A549 (cell line): ENCODE measurements around the gene BNIP5. TPM values are rescaled to one million over a fixed set of nuclear protein-coding genes. Genes with fewer than 3 reads are reported as not detected.

ENCODE experiments used
- ATAC-seq, 2 experiments: fragments of 200-7000 bp in 1 of 2; fragments of >200 bp in 1 of 2; cut with Nextera tagmentation in 1 of 2; cut with Tn5 transposase in 1 of 2; 3 replicates each; pipeline versions ENCODE4 v1.8.0 to v1.9.1; 2018 to 2020; ENCODE audit warnings: mild to moderate bottlenecking in 1 of 2, moderate library complexity in 1 of 2
- CTCF ChIA-PET: fragments of 300-600 bp; sonication (Branson Sonifier 250); formaldehyde crosslinking; extraction: SDS; loops from one replicate; lab custom pipeline; 2021; ENCODE audit warnings: antibody characterized with exemption, inconsistent platforms; lab: Yijun Ruan, JAX
- POLR2A ChIA-PET: fragments of 350-600 bp; formaldehyde crosslinking; extraction: SDS; loops from one replicate; lab custom pipeline; 2021; ENCODE audit warnings: antibody characterized with exemption, inconsistent platforms; lab: Yijun Ruan, JAX
- DNase-seq, 2 experiments: peaks; one replicate each; pipeline versions ENCODE4 v3.0.0 to v3.0.0-alpha.2; 2011 to 2016; ENCODE audit warnings: low read depth in 1 of 2, low spot score in 1 of 2
- FAIRE-seq: peaks from 2 replicates; lab custom pipeline; 2011; peaks lifted over from hg19 to GRCh38; lab: Jason Lieb, UNC
- H3K27ac ChIP-seq, 2 experiments: fragments of >200 bp; sonication (Bioruptor Twin); formaldehyde crosslinking; 3 replicates each; pipeline ENCODE4 v1.5.1; 2016 to 2017
- H3K4me1 ChIP-seq: fragments of >200 bp; sonication (Bioruptor Twin); formaldehyde crosslinking; 3 replicates; pipeline ENCODE4 v1.6.1; 2016
- H3K4me2 ChIP-seq: fragments of >200 bp; sonication (Bioruptor Twin); formaldehyde crosslinking; 3 replicates; pipeline ENCODE4 v1.6.1; 2016
- H3K4me3 ChIP-seq: fragments of >200 bp; sonication (Bioruptor Twin); formaldehyde crosslinking; 3 replicates; pipeline ENCODE4 v1.5.1; 2016
- H3K9me3 ChIP-seq: fragments of >200 bp; sonication (Bioruptor Twin); formaldehyde crosslinking; 3 replicates; pipeline ENCODE4 v1.6.1; 2016
- BHLHE40 ChIP-seq: IDR thresholded peaks from 2 replicates; pipeline ENCODE4 v1.6.1; 2012; ENCODE audit warnings: low read depth, low read length, inconsistent platforms
- CBX2 ChIP-seq: fragments of 200-600 bp; sonication (generic); IDR thresholded peaks from 2 replicates; pipeline ENCODE4 v1.6.1; 2016; ENCODE audit warnings: low read depth, mild to moderate bottlenecking, borderline replicate concordance
- CBX8 ChIP-seq: fragments of 200-600 bp; sonication (generic); IDR thresholded peaks from 2 replicates; pipeline ENCODE4 v1.6.1; 2016
- CHD2 ChIP-seq: fragments of 150-350 bp; IDR thresholded peaks from 2 replicates; pipeline ENCODE4 v1.6.1; 2014; ENCODE audit warnings: low read length; ENCODE audit not compliant: partially characterized antibody
- EHF ChIP-seq: fragments of 250-450 bp; sonication (Bioruptor Pico); IDR thresholded peaks from 2 replicates; pipeline ENCODE4 v1.5.0; 2020; ENCODE audit warnings: mild to moderate bottlenecking
- EP300 ChIP-seq, 2 experiments: fragments of >200 bp; sonication (Bioruptor Twin); formaldehyde crosslinking; IDR thresholded peaks; 2 replicates in 1 of 2; 3 replicates in 1 of 2; pipeline ENCODE4 v1.6.1; 2016 to 2017
- ESRRA ChIP-seq: fragments of 150-350 bp; IDR thresholded peaks from 2 replicates; pipeline ENCODE4 v1.6.1; 2014; ENCODE audit warnings: mild to moderate bottlenecking, low read length, borderline replicate concordance
- FOSL2 ChIP-seq, 2 experiments: fragments of 450-650 bp in 1 of 2; fragments of >200 bp in 1 of 2; sonication (Bioruptor Twin) in 1 of 2; formaldehyde crosslinking; IDR thresholded peaks; 2 replicates each; pipeline versions ENCODE4 v1.5.0 to v1.6.1; 2016 to 2020; ENCODE audit warnings: mild to moderate bottlenecking in 1 of 2, moderate library complexity in 1 of 2
- FOXS1 ChIP-seq: fragments of 250-450 bp; sonication (Bioruptor Pico); IDR thresholded peaks from 2 replicates; pipeline ENCODE4 v1.5.0; 2020; ENCODE audit warnings: mild to moderate bottlenecking, moderate library complexity
- GATA3 ChIP-seq: IDR thresholded peaks from 2 replicates; pipeline ENCODE4 v1.6.1; 2012; ENCODE audit warnings: borderline replicate concordance
- HDAC2 ChIP-seq: fragments of 200-600 bp; sonication (generic); IDR thresholded peaks from 2 replicates; pipeline ENCODE4 v1.6.1; 2016
- HEYL ChIP-seq: fragments of 250-450 bp; sonication (Bioruptor Pico); IDR thresholded peaks from 2 replicates; pipeline ENCODE4 v1.8.0; 2021; ENCODE audit warnings: mild to moderate bottlenecking, moderate library complexity
- HOXB13 ChIP-seq: fragments of 250-450 bp; sonication (Bioruptor Pico); IDR thresholded peaks from 2 replicates; pipeline ENCODE4 v1.5.0; 2020; ENCODE audit warnings: low read depth, mild to moderate bottlenecking, moderate library complexity
- JUN ChIP-seq, 2 experiments: fragments of >200 bp; sonication (Bioruptor Twin); formaldehyde crosslinking; IDR thresholded peaks; 2 replicates in 1 of 2; 3 replicates in 1 of 2; pipeline ENCODE4 v1.6.1; 2016 to 2017
- JUNB ChIP-seq: fragments of >200 bp; sonication (Bioruptor Twin); formaldehyde crosslinking; IDR thresholded peaks from 2 replicates; pipeline ENCODE4 v1.6.1; 2016
- KDM1A ChIP-seq: fragments of 200-600 bp; sonication (generic); IDR thresholded peaks from 2 replicates; pipeline ENCODE4 v1.6.1; 2016; ENCODE audit warnings: low read depth, mild to moderate bottlenecking
- MYC ChIP-seq: IDR thresholded peaks from 2 replicates; pipeline ENCODE4 v1.6.1; 2012; ENCODE audit warnings: mild to moderate bottlenecking, inconsistent platforms, low read length, improper control_type of control experiment, borderline replicate concordance
- NPAS2 ChIP-seq: fragments of 250-450 bp; sonication (Bioruptor Pico); IDR thresholded peaks from 2 replicates; pipeline ENCODE4 v1.8.0; 2022; ENCODE audit warnings: mild to moderate bottlenecking, moderate library complexity, borderline replicate concordance
- NR3C1 ChIP-seq: fragments of >200 bp; sonication (Bioruptor Twin); formaldehyde crosslinking; IDR thresholded peaks from 3 replicates; pipeline ENCODE4 v1.6.1; 2017
- PHF8 ChIP-seq: fragments of 200-600 bp; sonication (generic); IDR thresholded peaks from 2 replicates; pipeline ENCODE4 v1.6.1; 2016; ENCODE audit warnings: low read depth, mild to moderate bottlenecking, antibody characterized with exemption, moderate library complexity, borderline replicate concordance
- POLR2A ChIP-seq: IDR thresholded peaks from 2 replicates; pipeline ENCODE4 v1.6.1; 2012; ENCODE audit warnings: mild to moderate bottlenecking, low read length
- RCOR1 ChIP-seq: fragments of 150-350 bp; IDR thresholded peaks from 2 replicates; pipeline ENCODE4 v1.6.1; 2014; ENCODE audit warnings: antibody characterized with exemption, low read length, low read depth
- RFX5 ChIP-seq: fragments of 450-650 bp; IDR thresholded peaks from 2 replicates; pipeline ENCODE4 v1.7.1; 2014; ENCODE audit warnings: antibody characterized with exemption, mild to moderate bottlenecking, moderate library complexity
- SMC3 ChIP-seq: fragments of >200 bp; sonication (Bioruptor Twin); formaldehyde crosslinking; IDR thresholded peaks from 3 replicates; pipeline ENCODE4 v1.6.1; 2018; ENCODE audit warnings: inconsistent platforms
- SREBF2 ChIP-seq: fragments of 450-650 bp; IDR thresholded peaks from 2 replicates; pipeline ENCODE4 v1.6.1; 2014; ENCODE audit warnings: mild to moderate bottlenecking, moderate library complexity
- WGBS: methylation state at CpG from one replicate; pipeline ENCODE4 v1.1.6; 2017; ENCODE audit errors: missing lambda C conversion rate; 5-methylcytosine and 5-hydroxymethylcytosine counted together
- polyA plus RNA-seq, 4 experiments: library from polyadenylated mRNA; depleted of rRNA in 3 of 4; stranded (reverse); fragments of >200 nt; fragmentation: RNase III in 1 of 4; extraction: RNeasy Plus Mini Kit Qiagen cat#74134 plus additional on column Dnase treatment in 1 of 4; gene quantifications; 2 replicates in 3 of 4; 3 replicates in 1 of 4; pipeline ENCODE4 v1.2.3, GENCODE V29; 2011 to 2017
- TF ChIP-seq, protein P1 (sequence below): fragments of >200 bp; sonication (Bioruptor Twin); formaldehyde crosslinking; IDR thresholded peaks from 3 replicates; pipeline ENCODE4 v1.5.1; 2016
- TF ChIP-seq, protein P2 (sequence below): IDR thresholded peaks from 2 replicates; pipeline ENCODE4 v1.6.1; 2012
- TF ChIP-seq, protein P3 (sequence below): fragments of >200 bp; sonication (Bioruptor Twin); formaldehyde crosslinking; IDR thresholded peaks from 3 replicates; pipeline ENCODE4 v1.6.1; 2016
- TF ChIP-seq, protein P4 (sequence below): IDR thresholded peaks from 2 replicates; pipeline ENCODE4 v1.6.1; 2012; ENCODE audit warnings: low read depth, borderline replicate concordance

Gene BNIP5
- polyA plus RNA-seq, 2 of the 4 experiments (the other 2 are of a cell fraction), result not detected

DNA sequence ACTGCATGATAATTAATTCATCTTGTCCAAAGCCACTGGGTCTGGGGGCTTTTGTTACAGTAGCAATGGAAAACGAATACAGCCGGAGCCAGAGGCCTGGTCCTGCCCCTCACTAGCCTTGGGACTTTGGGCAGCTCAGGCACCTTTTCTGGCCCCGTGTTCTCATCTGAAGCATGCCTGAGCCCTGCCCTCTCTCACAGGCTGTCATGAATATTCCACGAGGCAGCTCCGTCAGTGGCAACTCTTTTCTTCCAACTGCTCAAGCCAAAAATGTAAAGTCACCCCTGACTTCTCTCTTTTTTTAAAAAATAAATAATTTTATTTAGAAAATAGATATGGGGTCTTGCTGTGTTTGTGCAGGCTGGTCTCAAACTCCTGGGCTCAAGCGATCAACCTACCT lies 5.3 kb downstream of the BNIP5 start:
- no peak overlapping the region for H3K4me3 ChIP-seq
- no peaks in the 10 kb centered on the region for H3K4me1 ChIP-seq
- FAIRE-seq, result no peak
- TF ChIP-seq NPAS2 (CRISPR knock-in tag), result no peak
- no peak for TF ChIP-seq JUN (IDR thresholded peaks at IDR 0.05)
- no peak for TF ChIP-seq MYC
- POLR2A ChIA-PET, result no interaction called here
- no peak for ATAC-seq
- CTCF ChIA-PET, result interaction anchor here (3.9 kb wide), 1 partner anchor 10 kb away, joined by 16 read pairs; no protein-coding TSS in a partner anchor
- 79% methylated on average over 6 of the region's 6 CpGs for WGBS
- no peak overlapping the region for H3K4me2 ChIP-seq
- no peak for DNase-seq
- no peaks in the 10 kb centered on the region for H3K9me3 ChIP-seq
- H3K27ac ChIP-seq, result no peak overlapping the region

DNA sequence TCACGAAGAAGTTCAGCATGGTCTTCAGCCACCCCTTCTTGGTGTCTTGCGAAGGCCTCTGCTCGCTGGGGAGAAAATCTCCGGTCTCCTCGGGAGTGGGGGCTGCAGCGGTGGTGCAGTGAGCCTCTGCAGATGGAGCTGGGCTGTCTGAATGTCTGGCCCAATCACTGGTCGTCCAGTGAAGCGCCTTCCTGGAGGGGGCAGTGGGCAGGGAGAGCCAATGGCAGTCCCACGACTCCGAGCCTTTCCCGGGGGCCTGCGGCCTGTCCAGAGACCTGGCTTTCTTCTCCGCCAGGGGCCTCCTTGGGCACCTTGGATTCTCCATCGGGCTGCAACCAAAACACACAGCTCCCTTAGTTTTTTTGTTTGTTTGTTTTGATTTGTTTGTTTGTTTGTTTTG lies 6.3 kb downstream of the BNIP5 start:
- Histone ChIP-seq H3K4me2 (no peak overlapping the region), H3K27ac (no peak overlapping the region), H3K4me3 (no peak overlapping the region), H3K4me1 (no peaks in the 10 kb centered on the region), H3K9me3 (no peaks in the 10 kb centered on the region)
- ChIA-PET CTCF (interaction anchor here (3.9 kb wide), 1 partner anchor 11 kb away, joined by 16 read pairs; no protein-coding TSS in a partner anchor), POLR2A (no interaction called here)
- 73% methylated on average over 9 of the region's 14 CpGs for WGBS
- ATAC-seq (no peak), DNase-seq (no peak), FAIRE-seq (no peak)
- TF ChIP-seq RFX5 (no peak), POLR2A (no peak), RCOR1 (no peak), NPAS2 (CRISPR knock-in tag) (no peak), JUNB (no peak), EP300 (IDR thresholded peaks at IDR 0.05) (no peak), SREBF2 (no peak), BHLHE40 (no peak), FOXS1 (CRISPR knock-in tag) (no peak), KDM1A (no peak), EHF (CRISPR knock-in tag) (no peak), HDAC2 (no peak), FOSL2 (IDR thresholded peaks at IDR 0.05) (no peak), FOSL2 (CRISPR knock-in tag; IDR thresholded peaks at IDR 0.05) (no peak), CHD2 (no peak)
- TF ChIP-seq, protein P1, sequence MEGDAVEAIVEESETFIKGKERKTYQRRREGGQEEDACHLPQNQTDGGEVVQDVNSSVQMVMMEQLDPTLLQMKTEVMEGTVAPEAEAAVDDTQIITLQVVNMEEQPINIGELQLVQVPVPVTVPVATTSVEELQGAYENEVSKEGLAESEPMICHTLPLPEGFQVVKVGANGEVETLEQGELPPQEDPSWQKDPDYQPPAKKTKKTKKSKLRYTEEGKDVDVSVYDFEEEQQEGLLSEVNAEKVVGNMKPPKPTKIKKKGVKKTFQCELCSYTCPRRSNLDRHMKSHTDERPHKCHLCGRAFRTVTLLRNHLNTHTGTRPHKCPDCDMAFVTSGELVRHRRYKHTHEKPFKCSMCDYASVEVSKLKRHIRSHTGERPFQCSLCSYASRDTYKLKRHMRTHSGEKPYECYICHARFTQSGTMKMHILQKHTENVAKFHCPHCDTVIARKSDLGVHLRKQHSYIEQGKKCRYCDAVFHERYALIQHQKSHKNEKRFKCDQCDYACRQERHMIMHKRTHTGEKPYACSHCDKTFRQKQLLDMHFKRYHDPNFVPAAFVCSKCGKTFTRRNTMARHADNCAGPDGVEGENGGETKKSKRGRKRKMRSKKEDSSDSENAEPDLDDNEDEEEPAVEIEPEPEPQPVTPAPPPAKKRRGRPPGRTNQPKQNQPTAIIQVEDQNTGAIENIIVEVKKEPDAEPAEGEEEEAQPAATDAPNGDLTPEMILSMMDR, result no peak
- TF ChIP-seq, protein P2, sequence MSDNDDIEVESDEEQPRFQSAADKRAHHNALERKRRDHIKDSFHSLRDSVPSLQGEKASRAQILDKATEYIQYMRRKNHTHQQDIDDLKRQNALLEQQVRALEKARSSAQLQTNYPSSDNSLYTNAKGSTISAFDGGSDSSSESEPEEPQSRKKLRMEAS, result no peak
- TF ChIP-seq, protein P3, sequence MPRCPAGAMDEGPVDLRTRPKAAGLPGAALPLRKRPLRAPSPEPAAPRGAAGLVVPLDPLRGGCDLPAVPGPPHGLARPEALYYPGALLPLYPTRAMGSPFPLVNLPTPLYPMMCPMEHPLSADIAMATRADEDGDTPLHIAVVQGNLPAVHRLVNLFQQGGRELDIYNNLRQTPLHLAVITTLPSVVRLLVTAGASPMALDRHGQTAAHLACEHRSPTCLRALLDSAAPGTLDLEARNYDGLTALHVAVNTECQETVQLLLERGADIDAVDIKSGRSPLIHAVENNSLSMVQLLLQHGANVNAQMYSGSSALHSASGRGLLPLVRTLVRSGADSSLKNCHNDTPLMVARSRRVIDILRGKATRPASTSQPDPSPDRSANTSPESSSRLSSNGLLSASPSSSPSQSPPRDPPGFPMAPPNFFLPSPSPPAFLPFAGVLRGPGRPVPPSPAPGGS, result no peak

DNA sequence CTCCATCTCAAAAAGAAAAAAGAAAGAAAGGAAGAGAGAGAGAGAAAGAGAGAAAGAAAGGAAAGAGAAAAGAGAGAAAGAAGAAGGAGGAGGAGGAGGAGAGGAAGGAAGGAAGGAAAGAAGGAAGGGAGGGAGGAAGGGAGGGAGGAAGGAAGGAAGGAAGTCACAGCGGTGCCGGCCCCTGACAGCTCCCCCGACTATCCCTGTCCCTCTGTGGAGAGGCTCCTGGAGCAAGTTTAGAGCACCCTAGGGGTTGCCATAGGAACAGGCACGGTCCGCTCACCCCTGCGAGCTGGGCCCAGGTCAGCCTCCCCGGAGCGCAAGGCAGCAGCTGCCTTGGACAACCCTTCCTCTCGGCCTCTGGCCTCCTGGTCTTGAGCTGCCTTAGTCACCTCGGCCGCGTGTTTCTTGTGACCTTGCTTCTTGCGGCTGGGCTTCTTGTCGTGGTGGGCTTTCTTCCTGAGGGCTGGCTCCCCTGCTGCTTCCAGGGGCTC lies 6.8 kb downstream of the BNIP5 start:
- Histone ChIP-seq H3K9me3 (no peaks in the 10 kb centered on the region), H3K27ac (no peak overlapping the region), H3K4me3 (no peak overlapping the region), H3K4me2 (no peak overlapping the region), H3K4me1 (no peaks in the 10 kb centered on the region)
- POLR2A ChIA-PET, result no interaction called here
- CTCF ChIA-PET, result interaction anchor here (1.6 to 3.9 kb wide), 3 partner anchors 10 to 27 kb away, joined by 4 to 16 read pairs (median 7); no protein-coding TSS in a partner anchor
- WGBS, result 89% methylated on average over 13 of the region's 14 CpGs
- ATAC-seq (no peak; a peak in 1 of 6 replicates), DNase-seq (no peak), FAIRE-seq (no peak)
- no peak for TF ChIP-seq PHF8
- TF ChIP-seq, protein P4, sequence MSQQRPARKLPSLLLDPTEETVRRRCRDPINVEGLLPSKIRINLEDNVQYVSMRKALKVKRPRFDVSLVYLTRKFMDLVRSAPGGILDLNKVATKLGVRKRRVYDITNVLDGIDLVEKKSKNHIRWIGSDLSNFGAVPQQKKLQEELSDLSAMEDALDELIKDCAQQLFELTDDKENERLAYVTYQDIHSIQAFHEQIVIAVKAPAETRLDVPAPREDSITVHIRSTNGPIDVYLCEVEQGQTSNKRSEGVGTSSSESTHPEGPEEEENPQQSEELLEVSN, result no peak
- TF ChIP-seq BHLHE40, result no peak
- no peak for TF ChIP-seq HDAC2
- TF ChIP-seq RCOR1, result no peak
- TF ChIP-seq HOXB13 (CRISPR knock-in tag), result no peak
- no peak for TF ChIP-seq NR3C1
- TF ChIP-seq JUN (IDR thresholded peaks at IDR 0.05), result no peak
- TF ChIP-seq CBX2, result no peak
- no peak for TF ChIP-seq CBX8
- no peak for TF ChIP-seq EP300 (IDR thresholded peaks at IDR 0.05)
- TF ChIP-seq GATA3, result no peak
- no peak for TF ChIP-seq FOSL2 (IDR thresholded peaks at IDR 0.05)
- no peak for TF ChIP-seq FOSL2 (CRISPR knock-in tag; IDR thresholded peaks at IDR 0.05)
- no peak for TF ChIP-seq ESRRA
- TF ChIP-seq, protein P1, result no peak
- no peak for TF ChIP-seq HEYL (CRISPR knock-in tag)
- no peak for TF ChIP-seq CHD2
- no peak for TF ChIP-seq SMC3
